Lower leg skin (tissue), 4 donors: ENCODE data around the gene ARHGAP4. TPM values are rescaled to one million over a fixed set of nuclear protein-coding genes. Genes with fewer than 3 reads are reported as not detected.

Source experiments
- DNase-seq, 2 donors: peaks; one replicate each; pipeline ENCODE4 v3.0.0-alpha.2; 2019; ENCODE audit warnings: low spot score in 2 of 2
- H3K4me3 ChIP-seq: fragments of 200-600 bp; sonication (generic); 2 replicates; pipeline ENCODE4 v1.5.1; 2017; ENCODE audit warnings: mild to moderate bottlenecking, low read depth; ENCODE audit not compliant: poor library complexity, severe bottlenecking
- CTCF ChIP-seq, 3 donors: fragments of 450-650 bp; IDR thresholded peaks; one replicate each; pipeline ENCODE4 v1.5.1; 2016; ENCODE audit warnings: antibody characterized with exemption in 3 of 3, mild to moderate bottlenecking in 3 of 3, moderate library complexity in 2 of 3
- POLR2A ChIP-seq, 2 donors: fragments of 450-650 bp; IDR thresholded peaks; one replicate each; pipeline ENCODE4 v1.6.1; 2016 to 2017; ENCODE audit warnings: antibody characterized with exemption in 2 of 2, mild to moderate bottlenecking in 1 of 2, moderate library complexity in 1 of 2
- WGBS, 2 donors: methylation state at CpG; one replicate each; pipeline ENCODE4 v1.1.5; 2018; 5-methylcytosine and 5-hydroxymethylcytosine counted together
- intact Hi-C: fragments of 100-400 bp; cut with DNase I; formaldehyde crosslinking; loops from one replicate; pipeline ENCODE4 v1.15.0; 2023; ENCODE audit warnings: low total_unique reads
- total RNA-seq, 4 donors: library from RNA; depleted of rRNA; stranded (reverse); fragments of >200 nt; gene quantifications; one replicate each; pipeline ENCODE4 v1.1.0, GENCODE V29; 2016

The ARHGAP4 gene
- total RNA-seq, 4 donors from 2014 or later, result 2.7 to 14.8 (median 10.5) TPM

- intact Hi-C loops, result no loop called here
- DNase-seq, result no peak
- TF ChIP-seq POLR2A (IDR thresholded peaks at IDR 0.05), result no peak
- no peak for TF ChIP-seq CTCF (IDR thresholded peaks at IDR 0.05)
- H3K4me3 ChIP-seq, result no peak overlapping the region
- 20 to 41% methylated on average over 14 of the region's 14 CpGs for WGBS, 2 donors
Measured at GRCh38 chrX:153924149-153924861, 1.8 kb downstream of the ARHGAP4 start.

- no peak for DNase-seq
- H3K4me3 ChIP-seq, result no peak overlapping the region
- TF ChIP-seq POLR2A (IDR thresholded peaks at IDR 0.05) (no peak), CTCF (IDR thresholded peaks at IDR 0.05) (no peak)
- WGBS, 2 donors, result 54 to 64% methylated on average over 20 to 25 of the region's 25 CpGs
- intact Hi-C loops, result no loop called here
Measured at GRCh38 chrX:153922932-153923857, 2.9 kb downstream of the ARHGAP4 start.

GRCh38 chrX:153921511-153922446 is 4.3 kb downstream of the ARHGAP4 start:
- 65 to 67% methylated on average over 1 to 35 of the region's 40 CpGs for WGBS, 2 donors
- intact Hi-C loops, result no loop called here
- no peak for DNase-seq
- TF ChIP-seq CTCF (IDR thresholded peaks at IDR 0.05) (no peak), POLR2A (IDR thresholded peaks at IDR 0.05) (no peak)
- no peak overlapping the region for H3K4me3 ChIP-seq

- H3K4me3 ChIP-seq, result no peak overlapping the region
- 45% methylated on average over 12 of the region's 16 CpGs; no CpG with 5 or more reads in 1 of the 2 donors for WGBS, 2 donors
- DNase-seq, result no peak
- TF ChIP-seq POLR2A (IDR thresholded peaks at IDR 0.05), result no peak
- no peak for TF ChIP-seq CTCF (IDR thresholded peaks at IDR 0.05)
- intact Hi-C loops, result no loop called here
Measured at GRCh38 chrX:153921070-153921469, 5.0 kb downstream of the ARHGAP4 start.

- 81 to 100% methylated on average over 1 to 14 of the region's 14 CpGs for WGBS, 2 donors
- no peak overlapping the region for H3K4me3 ChIP-seq
- no peak for TF ChIP-seq CTCF (IDR thresholded peaks at IDR 0.05)
- TF ChIP-seq POLR2A (IDR thresholded peaks at IDR 0.05), result no peak
- intact Hi-C loops, result no loop called here
- DNase-seq, result no peak
Measured at GRCh38 chrX:153920546-153920945, 5.5 kb downstream of the ARHGAP4 start.
